Stimulated activated CD8-positive, alpha-beta memory T cell treated with anti-CD3 and anti-CD28 coated beads, Interleukin-2, amount 100 ng/mL, for 48 hours (primary cell): ENCODE data around the gene BABAM1.
A peak's percentile ranks its signal among the peaks of the same experiment; 100 is the strongest.

Source experiments
- DNase-seq, 2 donors: peaks; one replicate each; pipeline ENCODE4 v3.0.0-alpha.2; 2020; ENCODE audit warnings: low read depth in 2 of 2

The BABAM1 gene

DNA sequence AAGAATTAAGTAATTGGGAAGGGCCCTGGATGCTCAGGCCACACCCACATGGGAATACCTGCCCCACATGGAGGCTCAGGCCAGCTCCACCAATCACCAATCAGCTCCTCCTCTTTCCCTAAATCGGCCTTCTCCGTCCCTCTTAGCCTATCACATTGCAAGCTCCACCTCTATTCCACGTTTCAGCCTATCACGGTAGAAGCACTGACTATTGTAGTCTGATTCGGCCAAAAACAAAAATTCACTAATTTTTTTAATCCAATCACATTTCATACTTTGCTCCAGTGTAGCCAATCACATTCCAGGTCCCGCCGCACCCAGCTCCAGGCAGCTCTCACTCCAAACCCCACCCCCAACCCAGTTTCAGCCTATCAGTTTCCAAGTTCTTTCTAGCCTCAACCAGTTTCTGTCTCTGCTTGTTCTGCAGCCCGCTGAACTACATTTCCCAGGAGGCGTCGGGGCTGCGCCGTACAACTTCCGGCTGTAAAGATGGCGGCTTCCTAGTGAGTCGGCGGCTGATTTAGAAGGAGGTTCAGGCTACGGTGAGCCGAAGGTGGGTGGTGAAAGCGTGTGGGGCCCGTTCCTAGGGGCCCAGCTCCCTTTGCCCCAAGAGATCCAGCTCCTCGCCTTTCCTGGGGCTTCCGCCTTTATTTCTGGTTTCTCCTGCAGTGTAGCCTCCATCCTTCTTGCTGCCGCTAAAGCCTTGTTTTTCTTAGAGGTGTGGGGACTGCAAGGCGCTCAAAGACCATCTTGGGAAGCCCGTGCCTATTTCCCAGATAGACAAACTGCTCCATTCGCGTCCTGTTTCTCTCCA lies at the start of gene BABAM1:
Gene BABAM1, plus strand, starts transcription at position 469 of the 814 bp plus-strand sequence. CDS start 1,364 bp downstream, outside the sequence.
- peak; percentile 85 to 88 for DNase-seq

DNA sequence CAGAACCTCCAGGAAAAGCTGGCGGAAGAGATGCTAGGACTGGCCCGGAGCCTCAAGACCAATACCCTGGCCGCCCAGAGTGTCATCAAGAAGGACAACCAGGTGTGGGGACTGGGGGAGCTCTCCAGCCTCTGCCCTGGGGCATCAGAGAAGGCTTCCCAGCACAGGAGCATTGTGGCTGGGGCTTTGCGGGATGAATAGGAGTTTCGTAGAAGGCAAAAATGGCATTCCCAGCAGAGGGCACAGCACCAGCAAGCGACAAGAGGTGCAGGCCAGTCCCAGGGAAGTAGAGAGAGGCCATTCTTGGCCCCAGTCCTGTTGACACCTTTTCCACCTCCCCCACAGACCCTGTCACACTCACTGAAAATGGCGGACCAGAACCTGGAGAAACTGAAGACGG lies 48.0 kb upstream of the BABAM1 start:
- no peak for DNase-seq

DNA sequence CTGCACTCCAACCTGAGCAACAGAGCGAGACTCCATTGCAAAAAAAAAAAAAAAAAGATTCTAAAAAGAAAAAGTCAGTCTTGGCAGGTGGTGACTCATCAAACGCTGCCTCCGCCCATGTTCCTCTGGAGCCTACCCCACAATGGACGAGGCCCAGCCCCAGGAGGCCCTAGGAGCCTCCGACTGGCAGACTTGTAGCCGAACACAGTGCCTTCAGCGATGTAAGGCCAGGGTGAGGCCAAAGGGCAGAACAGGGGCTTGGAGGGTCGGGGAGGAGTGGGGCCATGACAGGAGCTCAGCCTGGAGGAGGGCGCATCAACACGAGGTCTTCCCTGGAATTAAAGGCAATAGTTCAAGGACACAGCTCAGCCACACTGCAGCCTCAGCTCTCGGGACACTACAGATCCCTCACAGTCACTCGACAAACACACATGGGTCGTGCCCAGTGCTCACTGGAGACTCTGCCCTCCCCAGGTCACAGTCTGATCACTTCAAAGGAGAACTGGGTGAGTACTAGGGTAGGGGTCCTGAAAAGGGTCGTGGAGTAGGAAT lies 47.0 kb upstream of the BABAM1 start:
- DNase-seq, result no peak

DNA sequence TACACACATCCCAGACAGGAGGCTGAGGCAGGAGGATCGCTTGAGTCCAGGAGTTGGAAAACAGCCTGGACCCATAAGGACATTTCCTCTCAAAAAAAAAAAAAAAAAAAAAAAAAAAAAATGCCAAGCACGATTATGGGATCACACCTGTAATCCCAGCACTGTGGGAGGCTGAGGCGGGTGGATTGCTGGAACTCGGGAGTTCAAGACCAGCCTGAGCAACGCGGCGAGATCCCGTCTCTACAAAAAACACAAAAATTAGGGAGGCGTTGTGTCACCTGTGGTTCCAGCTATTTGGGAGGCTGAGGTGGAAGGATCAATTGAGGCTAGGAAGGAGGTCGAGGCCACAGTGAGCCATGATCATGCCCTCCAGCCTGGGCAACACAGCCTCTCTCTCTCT lies 42.2 kb upstream of the BABAM1 start:
- DNase-seq, result no peak

DNA sequence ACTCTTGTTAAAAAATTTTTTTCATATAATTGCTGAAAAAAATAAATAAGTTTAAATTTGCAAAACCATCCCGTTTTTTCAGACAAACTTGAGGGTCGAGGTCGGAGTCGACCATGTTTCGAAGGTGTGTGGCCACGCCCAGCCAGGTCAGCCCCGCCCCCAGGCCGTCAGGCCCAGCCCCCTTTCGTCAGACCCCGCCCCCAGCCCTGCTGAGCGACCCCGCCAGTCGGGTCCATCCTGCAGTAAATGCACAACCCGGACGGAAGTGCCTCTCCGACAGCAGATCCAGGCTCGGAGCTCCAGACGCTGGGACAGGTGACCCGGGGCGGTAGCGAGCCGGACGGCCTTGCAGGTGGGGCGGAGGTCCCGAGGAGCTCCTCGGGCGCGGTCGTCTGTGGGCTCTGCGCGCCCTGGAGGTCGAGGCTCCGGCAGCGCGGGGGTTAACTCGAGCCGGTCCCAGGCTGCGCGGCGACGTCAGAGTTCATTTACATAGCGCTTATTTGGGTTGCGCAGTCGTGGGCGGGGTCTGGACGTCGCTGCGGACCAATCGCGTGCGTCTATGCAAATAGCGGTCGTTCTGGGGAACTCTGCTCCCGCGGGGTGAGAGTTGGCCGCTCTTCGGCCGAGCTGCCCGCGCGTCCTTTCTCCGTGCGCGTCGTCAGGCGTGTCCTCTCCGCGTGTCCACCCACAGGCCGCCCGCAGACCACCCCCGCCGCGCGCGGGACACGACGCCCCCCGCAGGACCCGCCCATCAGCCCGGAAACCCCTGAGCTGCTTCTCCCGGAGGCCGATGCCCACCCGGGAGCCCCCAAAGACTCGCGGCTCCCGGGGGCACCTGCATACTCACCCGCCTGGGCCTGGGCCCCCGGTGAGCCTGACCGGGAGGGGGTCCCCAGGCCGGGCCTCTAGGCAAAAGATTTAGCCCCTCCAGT lies 41.0 kb upstream of the BABAM1 start, which contains the start of gene OCEL1:
Gene OCEL1, plus strand, starts transcription at position 225 of the 932 bp plus-strand sequence. Its CDS starts 22 bp downstream, at position 247.
- DNase-seq, result peak; percentile 92 to 97

DNA sequence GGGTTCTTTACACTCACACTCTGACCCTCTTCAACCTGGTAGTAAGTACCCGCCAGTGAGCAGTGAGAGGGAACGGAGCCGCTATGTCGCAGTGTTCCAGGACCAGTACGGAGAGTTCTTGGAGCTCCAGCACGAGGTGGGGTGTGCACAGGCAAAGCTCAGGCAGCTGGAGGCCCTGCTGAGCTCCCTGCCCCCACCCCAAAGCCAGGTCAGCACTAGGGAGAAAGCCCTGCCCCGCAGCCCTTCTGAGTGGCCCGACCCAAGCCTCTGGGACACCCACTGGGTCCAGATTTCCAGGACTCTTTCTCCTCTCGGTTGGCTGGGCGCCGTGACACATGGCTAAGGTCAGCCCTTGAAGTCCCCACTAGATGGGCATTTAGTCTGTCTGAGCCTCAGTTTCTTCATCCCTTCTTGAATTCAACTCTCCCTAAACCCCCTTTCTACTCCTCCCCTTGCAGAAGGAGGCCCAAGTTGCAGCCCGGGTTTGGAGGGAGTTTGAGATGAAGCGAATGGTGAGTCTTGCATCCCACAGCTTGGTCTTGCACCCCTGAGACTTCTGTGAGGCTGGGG lies 39.4 kb upstream of the BABAM1 start:
- DNase-seq, result no peak

DNA sequence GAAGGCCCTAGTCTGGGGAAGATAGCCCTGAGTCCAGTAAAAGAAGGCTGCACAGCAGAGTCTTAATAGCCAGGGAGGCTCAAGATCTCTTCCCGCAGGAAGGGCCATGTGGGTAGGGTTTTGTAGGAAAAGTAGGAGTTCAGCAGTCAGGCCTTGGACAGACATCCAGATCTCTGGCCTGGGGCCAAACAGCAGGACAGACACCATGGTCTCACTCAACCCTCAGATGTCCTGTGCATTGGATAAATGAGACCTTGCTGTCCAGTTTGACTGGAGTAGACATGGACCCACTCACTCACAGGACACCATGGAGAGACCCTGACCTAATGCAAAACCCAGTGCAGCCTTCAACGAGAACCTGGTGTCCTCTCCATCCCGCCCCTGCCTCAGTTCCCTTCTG lies 37.4 kb upstream of the BABAM1 start:
- DNase-seq, result no peak

DNA sequence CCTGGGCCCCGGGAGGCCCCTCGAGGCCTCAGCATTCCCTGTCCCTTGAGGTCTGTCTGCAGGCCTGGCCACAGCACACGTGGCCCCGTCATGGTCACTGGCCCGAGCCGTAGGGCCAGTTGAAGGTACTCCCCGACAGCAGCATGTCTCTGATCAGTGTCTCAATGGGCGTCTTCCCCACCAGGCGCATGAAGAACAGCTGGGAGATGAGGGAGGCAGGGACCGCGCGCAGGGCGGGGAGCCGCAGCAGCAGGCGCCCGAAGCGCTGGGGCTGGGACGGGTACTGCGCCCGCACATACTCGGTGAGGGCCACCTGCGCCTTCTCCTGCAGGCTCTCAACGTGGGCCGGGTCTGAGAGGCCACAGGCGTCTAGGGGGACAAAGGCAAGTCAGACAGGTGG lies 35.0 kb upstream of the BABAM1 start:
- no peak for DNase-seq

DNA sequence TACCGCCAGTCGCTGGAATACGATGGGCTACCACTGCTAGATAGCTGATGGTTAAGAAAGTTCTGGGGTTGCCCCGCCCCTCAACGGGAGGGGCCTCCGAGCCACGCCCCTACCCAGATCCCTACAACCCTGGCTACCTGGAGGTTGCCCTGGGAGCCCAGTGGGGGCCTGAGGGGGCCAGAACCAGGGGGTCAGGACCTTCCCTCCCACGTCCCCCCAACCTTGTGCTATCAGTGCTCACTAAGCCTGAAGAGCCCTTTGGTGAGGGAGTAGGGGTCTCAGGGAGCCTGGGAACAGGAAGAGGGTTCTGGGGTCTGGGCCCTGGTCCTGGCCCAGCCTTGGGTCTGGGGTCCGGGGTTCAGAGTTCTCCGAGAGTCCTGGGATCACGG lies 32.3 kb upstream of the BABAM1 start:
- DNase-seq, result peak; percentile 56 to 61

DNA sequence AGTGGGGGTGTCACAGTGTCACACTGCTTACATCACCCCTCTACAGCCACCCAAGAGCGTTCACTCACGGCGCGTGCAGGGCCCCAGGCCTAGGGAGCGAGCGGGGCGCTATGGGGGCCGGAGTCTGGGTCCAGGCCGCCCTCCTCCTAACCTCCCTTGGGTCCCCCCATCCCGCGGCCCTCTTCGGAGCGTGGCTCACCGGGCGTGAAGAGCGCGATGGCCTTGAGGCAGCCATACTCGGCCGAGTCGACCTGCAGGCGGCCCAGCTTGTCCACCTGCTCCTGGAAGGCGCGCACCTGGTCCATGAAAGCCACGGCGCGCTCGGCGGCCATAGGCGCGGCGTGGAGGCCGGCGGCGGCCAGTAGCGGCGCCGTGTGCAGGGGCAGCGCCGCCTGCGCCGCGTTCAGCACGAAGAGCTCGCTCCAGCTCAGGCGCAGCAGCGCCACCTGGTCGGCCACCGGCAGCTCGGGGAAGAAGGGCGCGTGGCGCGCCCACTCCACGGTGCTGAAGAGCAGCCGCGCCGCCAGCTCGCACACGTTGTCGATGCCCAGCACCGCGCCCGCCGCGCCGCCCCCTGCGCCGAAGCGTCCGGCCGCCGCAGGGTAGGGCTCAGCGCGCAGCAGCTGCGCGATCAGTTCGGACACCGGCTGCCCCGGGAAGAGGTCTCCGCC lies 31.8 kb upstream of the BABAM1 start:
- peak; percentile 59 to 62 for DNase-seq

DNA sequence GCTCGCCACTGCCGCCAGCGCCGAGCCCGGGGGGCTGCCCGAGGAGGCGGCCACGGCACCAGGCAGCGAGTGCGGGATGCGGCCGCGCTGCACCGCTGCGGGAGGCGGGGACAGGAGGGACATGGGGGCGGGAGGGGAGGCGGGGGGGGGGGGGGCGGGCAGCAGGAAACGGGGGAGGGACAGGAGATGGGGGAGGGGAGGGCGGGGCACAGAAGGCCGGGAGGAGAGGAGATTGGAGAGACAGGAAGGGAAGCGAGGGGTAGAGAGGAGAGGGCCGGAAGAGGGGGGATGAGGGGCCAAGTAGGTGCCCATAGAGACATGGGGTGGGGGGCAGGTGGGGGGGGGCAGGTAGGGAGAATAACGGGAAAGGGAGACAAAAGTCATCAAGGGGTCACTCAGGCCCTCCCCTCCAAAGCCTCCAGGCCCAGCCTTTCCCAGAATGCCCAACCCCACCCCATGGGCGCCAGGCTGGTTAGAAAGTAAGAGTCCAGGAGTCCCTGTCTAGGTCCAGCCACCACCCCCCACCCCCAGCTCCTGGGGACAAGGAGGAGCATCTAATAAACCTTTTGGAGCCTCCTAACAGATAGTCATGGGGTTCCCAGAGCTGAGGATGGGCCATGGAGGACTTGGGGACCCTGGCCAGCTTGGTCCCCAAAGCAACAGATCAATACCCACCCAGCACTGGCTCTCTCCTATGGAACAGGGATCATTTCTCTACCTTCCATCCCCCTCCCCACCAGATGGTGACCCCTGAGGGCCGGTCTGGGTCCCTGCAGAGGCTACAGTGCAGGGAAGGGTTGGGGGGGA lies 31.1 kb upstream of the BABAM1 start:
- DNase-seq, result no peak

DNA sequence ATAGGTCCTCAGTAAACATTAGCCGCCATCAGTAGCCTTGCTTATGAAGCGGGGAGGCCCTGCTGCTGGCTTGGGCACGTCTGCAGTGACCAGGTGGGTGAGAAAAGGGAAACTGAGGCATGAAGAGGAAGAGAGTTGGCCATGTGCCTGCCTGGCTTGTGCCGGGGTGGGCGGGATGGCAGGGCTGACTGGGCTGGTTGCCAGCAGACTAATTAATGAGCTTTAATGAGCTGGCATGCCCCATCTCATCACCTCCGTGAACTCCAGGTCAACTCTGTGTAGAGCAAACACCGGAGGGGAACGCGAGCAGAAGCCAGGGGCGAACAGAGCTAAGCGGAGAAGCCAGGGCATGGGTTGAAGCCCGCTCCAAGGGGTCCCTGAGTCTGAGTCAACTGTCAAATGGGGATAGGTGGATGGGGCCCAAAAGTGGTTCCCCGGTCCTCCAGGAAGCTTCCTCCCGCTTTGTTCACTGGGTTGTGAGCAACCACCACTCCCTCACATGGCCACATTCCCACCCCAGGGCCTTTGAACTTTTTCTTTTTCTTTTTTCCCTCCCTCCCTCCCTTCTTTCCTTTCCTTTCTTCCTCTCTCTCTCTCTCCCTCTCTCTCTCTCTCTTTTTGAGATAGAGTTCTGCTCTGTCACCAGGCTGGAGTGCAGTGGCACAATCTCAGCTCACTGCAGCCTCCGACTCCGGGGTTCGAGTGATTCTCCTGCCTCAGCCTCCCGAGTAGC lies 30.3 kb upstream of the BABAM1 start:
- DNase-seq, result no peak

DNA sequence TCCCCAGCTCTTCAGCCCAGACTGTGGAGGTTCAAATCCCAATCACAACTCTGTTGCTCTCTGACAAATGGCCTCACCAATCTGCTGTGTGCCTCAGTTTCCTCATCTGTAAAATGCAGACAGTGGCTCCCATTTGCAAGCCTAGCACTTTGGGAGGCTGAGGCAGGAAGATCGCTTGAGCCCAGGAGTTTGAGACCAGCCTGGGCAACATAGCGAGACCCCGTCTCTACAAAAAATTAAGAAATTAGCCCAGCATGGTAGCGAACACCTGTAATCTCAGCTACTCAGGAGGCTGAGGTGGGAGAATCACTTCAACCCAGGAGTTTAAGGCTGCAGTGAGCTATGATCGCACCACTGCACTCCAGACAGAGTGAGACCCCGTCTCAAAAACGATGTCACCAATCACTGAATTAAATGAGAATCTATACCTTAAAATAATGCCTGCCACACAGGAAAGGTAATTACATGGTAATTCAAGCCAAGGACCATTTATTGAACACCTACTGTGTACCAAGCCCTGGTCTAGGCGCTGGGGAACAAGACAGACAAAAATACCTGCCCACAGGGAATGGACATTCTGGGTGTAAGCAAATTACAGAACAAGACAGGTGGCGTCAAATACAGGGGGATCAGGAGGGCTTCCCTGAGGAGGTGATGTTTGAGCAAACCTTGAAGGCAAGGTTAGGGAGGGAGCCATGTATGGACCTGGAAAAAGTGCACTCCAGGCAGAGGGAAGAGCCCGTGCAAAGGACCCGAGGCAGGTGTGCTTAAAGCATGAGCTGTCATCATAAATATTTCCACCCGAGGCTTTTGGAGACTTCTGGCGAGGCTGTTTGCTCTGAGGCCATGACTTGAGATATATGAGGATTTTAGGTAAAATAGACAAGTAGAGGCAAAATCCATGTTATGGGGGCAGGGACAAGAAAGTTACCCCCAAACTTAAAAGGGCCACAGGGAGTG lies 29.2 kb upstream of the BABAM1 start:
- no peak for DNase-seq

DNA sequence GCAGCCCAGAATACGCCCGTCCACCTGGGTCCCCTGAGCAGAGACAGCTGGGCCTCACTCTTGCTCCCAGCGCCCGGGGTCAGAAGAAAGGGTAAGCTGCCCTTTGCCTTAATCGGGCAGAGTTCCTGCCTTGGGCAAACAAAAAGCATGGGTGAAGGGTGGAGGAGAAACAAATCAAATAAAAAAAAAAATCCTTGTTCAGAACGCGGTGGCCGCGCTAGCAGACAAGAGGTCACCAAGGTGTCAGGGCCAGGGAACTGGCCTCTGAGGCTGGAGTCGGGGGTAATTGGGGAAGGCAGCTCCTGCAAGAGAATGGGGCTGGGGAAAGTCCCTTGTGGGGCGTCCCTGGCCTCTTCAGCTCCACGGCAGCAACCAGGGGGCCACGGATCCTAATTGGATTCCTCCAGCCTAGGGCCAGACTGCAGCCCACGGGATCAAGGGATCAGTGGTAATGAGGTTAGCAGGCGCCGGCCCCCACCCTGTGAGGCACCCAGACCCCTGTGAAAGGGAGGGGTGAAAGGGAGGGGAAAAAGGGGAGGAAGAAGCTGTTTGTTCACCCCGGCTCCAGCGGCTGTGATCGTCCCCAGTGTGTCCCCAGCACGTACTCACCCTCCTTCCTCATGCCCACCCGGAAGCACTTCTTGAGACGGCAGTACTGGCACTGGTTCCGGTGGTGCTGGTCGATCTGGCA lies 27.0 kb upstream of the BABAM1 start:
- DNase-seq, result no peak

DNA sequence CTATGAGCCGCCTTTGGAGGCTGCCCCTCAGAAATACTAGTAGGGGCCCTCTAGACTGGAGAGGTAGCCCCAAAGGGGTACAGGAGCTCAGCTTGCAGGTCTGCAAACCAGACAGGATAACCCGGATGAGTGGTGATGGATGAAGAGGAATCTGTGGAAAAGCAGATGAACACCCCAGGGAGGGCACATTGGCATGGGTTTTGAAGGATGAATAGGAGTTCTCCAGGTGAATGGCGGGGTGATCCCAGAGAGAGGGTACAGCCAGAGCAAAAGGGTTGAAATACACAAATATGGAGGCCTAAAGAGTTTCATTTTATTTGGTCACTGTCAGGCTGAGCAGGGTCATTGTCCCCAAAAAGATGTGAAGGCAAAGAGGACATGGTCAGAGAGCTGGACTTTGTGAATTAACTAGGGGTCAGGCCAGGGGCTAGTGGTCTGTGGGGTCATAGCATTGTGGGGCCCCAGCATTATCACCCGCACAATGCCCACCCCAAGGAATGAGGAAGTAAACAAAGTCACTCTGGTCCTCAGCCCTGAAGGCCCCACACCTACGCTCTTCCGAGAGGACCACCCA lies 26.3 kb upstream of the BABAM1 start:
- no peak for DNase-seq

DNA sequence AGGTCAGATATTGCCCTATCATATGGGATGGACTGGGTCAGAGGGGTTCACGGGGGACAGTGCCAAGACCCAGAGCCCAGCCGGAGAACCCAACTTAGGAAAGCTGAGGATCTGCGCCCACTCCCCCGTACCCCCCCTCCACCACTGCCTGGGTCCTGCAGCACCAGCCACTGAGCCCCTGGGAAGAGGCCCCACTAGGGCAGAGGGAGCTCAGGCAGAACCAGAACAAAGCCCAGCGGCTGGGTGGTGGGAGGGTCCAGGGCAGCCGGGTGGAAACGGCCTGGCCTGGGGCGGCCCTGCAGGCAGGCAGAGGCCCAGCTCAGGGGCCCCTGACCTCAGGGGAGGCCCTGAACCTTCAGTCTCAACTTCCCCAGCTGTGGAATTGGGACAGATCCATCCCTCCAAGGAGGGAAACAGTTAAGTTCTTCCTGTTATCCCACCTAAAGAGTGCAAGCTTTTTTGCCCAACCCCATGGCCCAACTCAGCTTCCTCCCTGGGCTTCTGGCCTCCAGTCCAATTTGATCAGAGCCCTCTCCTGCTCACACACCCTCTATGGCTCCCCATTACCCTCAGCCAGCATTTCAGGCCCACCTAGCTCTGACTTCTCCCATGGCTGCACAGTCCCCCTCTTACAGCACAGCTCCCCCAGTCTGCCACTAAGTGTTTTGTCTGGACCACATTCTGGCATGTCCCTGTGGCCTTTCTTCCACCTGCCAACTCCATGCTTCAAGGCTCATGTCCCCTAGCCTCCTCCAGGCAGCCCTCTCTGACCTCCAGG lies 24.6 kb upstream of the BABAM1 start:
- DNase-seq, result no peak
